HFFc6 (cell line): Measurements from ENCODE around the gene KIAA0232. TPM values are rescaled to one million over a fixed set of nuclear protein-coding genes. Genes with fewer than 3 reads are reported as not detected.

Source experiments
- DNase-seq: peaks from one replicate; pipeline ENCODE4 v3.0.0-alpha.2; 2018
- H3K27ac Mint-ChIP-seq: 2 replicates; pipeline ENCODE4 v1.8.0; 2020; ENCODE audit warnings: mild to moderate bottlenecking, mixed read lengths
- H3K27me3 Mint-ChIP-seq: 2 replicates; pipeline ENCODE4 v1.8.0; 2021; ENCODE audit warnings: mild to moderate bottlenecking, moderate library complexity, mixed read lengths; ENCODE audit not compliant: insufficient read depth
- H3K36me3 Mint-ChIP-seq: 2 replicates; pipeline ENCODE4 v1.8.0; 2021; ENCODE audit warnings: low read depth, mixed read lengths
- H3K4me1 Mint-ChIP-seq: 2 replicates; pipeline ENCODE4 v1.8.0; 2020; ENCODE audit warnings: low read depth, mixed read lengths
- H3K4me3 Mint-ChIP-seq: 2 replicates; pipeline ENCODE4 v1.8.0; 2020; ENCODE audit warnings: mild to moderate bottlenecking, moderate library complexity, mixed read lengths
- H3K9me3 Mint-ChIP-seq: 2 replicates; pipeline ENCODE4 v1.8.0; 2020; ENCODE audit warnings: mild to moderate bottlenecking, mixed read lengths
- total RNA-seq, 6 experiments: library from RNA; stranded (reverse); fragmentation: NEBNext Ultra II Directional; extraction: Animal tissue kit (Norgen Biotek cat#: 25700); gene quantifications; 2 replicates in 1 of 6; 3 replicates in 5 of 6; pipeline ENCODE4 v1.2.3, GENCODE V29; 2021
- TF ChIP-seq, protein P1 (sequence below): fragments of 200-600 bp; sonication (generic); IDR thresholded peaks from 2 replicates; pipeline ENCODE4 v1.5.0; 2021; ENCODE audit warnings: antibody characterized with exemption, mild to moderate bottlenecking

The KIAA0232 gene
- total RNA-seq, 6 experiments from 2014 or later, result 15.2 to 21.2 (median 19.0) TPM

DNA sequence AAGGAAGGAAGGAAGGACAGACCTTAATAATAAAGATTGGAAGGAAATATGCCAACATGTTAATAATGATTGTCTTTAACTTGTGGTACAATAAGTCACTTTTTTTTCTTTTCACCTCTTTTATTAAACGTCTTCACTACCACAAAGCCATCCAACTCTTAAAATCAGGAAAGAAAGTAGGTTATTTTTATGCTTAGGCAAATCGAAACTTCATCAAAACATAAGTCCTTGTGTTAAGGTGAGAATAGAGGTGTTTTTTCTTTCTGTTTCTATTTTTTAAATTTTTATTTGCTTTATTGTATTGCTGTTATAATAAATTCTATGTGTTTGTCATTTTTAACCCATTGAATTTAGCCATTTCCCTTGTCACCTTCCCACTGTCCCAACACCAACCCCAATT, 40.0 kb upstream of the KIAA0232 start:
- no peak overlapping the region for H3K27ac Mint-ChIP-seq
- TF ChIP-seq, protein P1, sequence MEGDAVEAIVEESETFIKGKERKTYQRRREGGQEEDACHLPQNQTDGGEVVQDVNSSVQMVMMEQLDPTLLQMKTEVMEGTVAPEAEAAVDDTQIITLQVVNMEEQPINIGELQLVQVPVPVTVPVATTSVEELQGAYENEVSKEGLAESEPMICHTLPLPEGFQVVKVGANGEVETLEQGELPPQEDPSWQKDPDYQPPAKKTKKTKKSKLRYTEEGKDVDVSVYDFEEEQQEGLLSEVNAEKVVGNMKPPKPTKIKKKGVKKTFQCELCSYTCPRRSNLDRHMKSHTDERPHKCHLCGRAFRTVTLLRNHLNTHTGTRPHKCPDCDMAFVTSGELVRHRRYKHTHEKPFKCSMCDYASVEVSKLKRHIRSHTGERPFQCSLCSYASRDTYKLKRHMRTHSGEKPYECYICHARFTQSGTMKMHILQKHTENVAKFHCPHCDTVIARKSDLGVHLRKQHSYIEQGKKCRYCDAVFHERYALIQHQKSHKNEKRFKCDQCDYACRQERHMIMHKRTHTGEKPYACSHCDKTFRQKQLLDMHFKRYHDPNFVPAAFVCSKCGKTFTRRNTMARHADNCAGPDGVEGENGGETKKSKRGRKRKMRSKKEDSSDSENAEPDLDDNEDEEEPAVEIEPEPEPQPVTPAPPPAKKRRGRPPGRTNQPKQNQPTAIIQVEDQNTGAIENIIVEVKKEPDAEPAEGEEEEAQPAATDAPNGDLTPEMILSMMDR, result no peak
- H3K4me3 Mint-ChIP-seq, result no peak overlapping the region
- H3K4me1 Mint-ChIP-seq, result 0 out of 2 replicates have a peak, but pooled peaks cover 5% of the 10 kb centered on the region
- no peak for DNase-seq
- peaks cover 10% of the 10 kb centered on the region for H3K27me3 Mint-ChIP-seq
- H3K36me3 Mint-ChIP-seq, result no peaks in the 10 kb centered on the region
- H3K9me3 Mint-ChIP-seq, result no peaks in the 10 kb centered on the region

DNA sequence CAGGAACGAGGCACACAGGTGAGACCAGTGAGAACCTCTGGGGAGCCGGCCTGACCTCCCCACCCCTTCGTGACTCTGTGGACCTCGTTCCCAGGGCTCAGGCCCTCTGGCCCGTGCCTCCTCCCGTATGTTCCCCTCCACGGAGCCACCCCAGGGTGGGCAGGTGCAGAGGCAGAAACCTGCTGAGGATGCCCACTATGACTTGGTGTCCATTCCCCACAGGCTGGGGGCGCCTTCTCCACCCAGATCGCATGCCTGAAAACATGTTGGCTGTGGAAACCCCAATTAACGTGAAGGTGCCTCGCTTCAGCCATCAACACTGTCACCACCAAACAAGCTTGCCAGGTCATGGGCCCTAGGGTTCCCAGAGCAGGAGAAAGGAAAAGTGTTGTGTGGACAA, 39.5 kb upstream of the KIAA0232 start:
- DNase-seq, result no peak
- peaks cover 10% of the 10 kb centered on the region for H3K27me3 Mint-ChIP-seq
- TF ChIP-seq, protein P1, result no peak
- H3K4me3 Mint-ChIP-seq, result no peak overlapping the region
- 0 out of 2 replicates have a peak, but pooled peaks cover 6% of the 10 kb centered on the region for H3K4me1 Mint-ChIP-seq
- H3K36me3 Mint-ChIP-seq, result no peaks in the 10 kb centered on the region
- no peak overlapping the region for H3K27ac Mint-ChIP-seq
- H3K9me3 Mint-ChIP-seq, result no peaks in the 10 kb centered on the region

GRCh38 chr4:6746721-6747293, 35.7 kb upstream of the KIAA0232 start:
- no peaks in the 10 kb centered on the region for H3K36me3 Mint-ChIP-seq

GRCh38 chr4:6747294-6748051, 35.1 kb upstream of the KIAA0232 start:
- peaks cover 9% of the 10 kb centered on the region for H3K27me3 Mint-ChIP-seq
- H3K27ac Mint-ChIP-seq, result no peak overlapping the region
- no peaks in the 10 kb centered on the region for H3K9me3 Mint-ChIP-seq
- no peaks in the 10 kb centered on the region for H3K36me3 Mint-ChIP-seq
- H3K4me1 Mint-ChIP-seq, result peaks cover 17% of the 10 kb centered on the region
- TF ChIP-seq, protein P1, result no peak
- DNase-seq, result no peak
- no peak overlapping the region for H3K4me3 Mint-ChIP-seq

More at GRCh38 chr4:6746721-6747293, 35.7 kb upstream of the KIAA0232 start:
- no peak for DNase-seq
- peaks cover 12% of the 10 kb centered on the region for H3K27me3 Mint-ChIP-seq
- no peak overlapping the region for H3K27ac Mint-ChIP-seq
- TF ChIP-seq, protein P1, result no peak
- peaks cover 17% of the 10 kb centered on the region for H3K4me1 Mint-ChIP-seq
- H3K9me3 Mint-ChIP-seq, result no peaks in the 10 kb centered on the region
- no peak overlapping the region for H3K4me3 Mint-ChIP-seq

GRCh38 chr4:6748286-6748685, 34.2 kb upstream of the KIAA0232 start:
- H3K27me3 Mint-ChIP-seq, result peaks cover 6% of the 10 kb centered on the region

More at GRCh38 chr4:6748286-6748685, 34.2 kb upstream of the KIAA0232 start:
- no peak overlapping the region for H3K4me3 Mint-ChIP-seq
- H3K9me3 Mint-ChIP-seq, result no peaks in the 10 kb centered on the region
- H3K27ac Mint-ChIP-seq, result no peak overlapping the region
- no peak for DNase-seq
- no peaks in the 10 kb centered on the region for H3K36me3 Mint-ChIP-seq
- H3K4me1 Mint-ChIP-seq, result peaks cover 17% of the 10 kb centered on the region
- TF ChIP-seq, protein P1, result no peak
